MM.1S (cell line): ENCODE results near the gene SLC6A3.

ENCODE experiments used
- DNase-seq: peaks from one replicate; pipeline ENCODE4 v3.0.0-alpha.2; 2015
- H2AFZ ChIP-seq: fragments of 300-600 bp; sonication (generic); 2 replicates; pipeline ENCODE4 v1.6.0; 2016; ENCODE audit warnings: antibody characterized with exemption, low read length
- H3F3A ChIP-seq: fragments of 300-600 bp; sonication (generic); 2 replicates; pipeline ENCODE4 v1.6.1; 2016; ENCODE audit warnings: mild to moderate bottlenecking, antibody characterized with exemption, low read length, moderate library complexity, mixed read lengths; ENCODE audit not compliant: insufficient read depth
- H3K27ac ChIP-seq: fragments of 300-600 bp; sonication (generic); 2 replicates; pipeline ENCODE4 v1.5.1; 2016; ENCODE audit warnings: mild to moderate bottlenecking, low read length
- H3K27me3 ChIP-seq: fragments of 300-600 bp; sonication (generic); replicated peaks from 2 replicates; pipeline ENCODE4 v1.6.0; 2016; ENCODE audit warnings: low read length; ENCODE audit not compliant: insufficient read depth
- H3K36me3 ChIP-seq: fragments of 300-600 bp; sonication (generic); replicated peaks from 2 replicates; pipeline ENCODE4 v1.6.1; 2016; ENCODE audit warnings: mild to moderate bottlenecking, low read length, mixed read lengths; ENCODE audit not compliant: insufficient read depth
- H3K4me1 ChIP-seq: fragments of 300-600 bp; sonication (generic); 2 replicates; pipeline ENCODE4 v1.6.1; 2016; ENCODE audit warnings: low read length, mixed read lengths
- H3K4me2 ChIP-seq: fragments of 300-600 bp; sonication (generic); 2 replicates; pipeline ENCODE4 v1.6.0; 2016; ENCODE audit warnings: low read depth, low read length
- H3K4me3 ChIP-seq: fragments of 300-600 bp; sonication (generic); 2 replicates; pipeline ENCODE4 v1.5.1; 2016; ENCODE audit warnings: low read length, mixed read lengths
- H3K79me2 ChIP-seq: fragments of 300-600 bp; sonication (generic); 2 replicates; pipeline ENCODE4 v1.6.1; 2016; ENCODE audit warnings: mixed run types, low read length, mixed read lengths
- H3K9ac ChIP-seq: fragments of 300-600 bp; sonication (generic); 2 replicates; pipeline ENCODE4 v1.6.1; 2016; ENCODE audit warnings: low read length, mixed read lengths
- H3K9me2 ChIP-seq: fragments of 300-600 bp; sonication (generic); replicated peaks from 2 replicates; pipeline ENCODE4 v1.6.1; 2016; ENCODE audit warnings: mild to moderate bottlenecking, low read length, mixed read lengths; ENCODE audit not compliant: insufficient read depth
- H3K9me3 ChIP-seq: fragments of 300-600 bp; sonication (generic); replicated peaks from 2 replicates; pipeline ENCODE4 v1.6.1; 2016; ENCODE audit warnings: mild to moderate bottlenecking, low read length, mixed read lengths; ENCODE audit not compliant: insufficient read depth
- H4K20me1 ChIP-seq: fragments of 300-600 bp; sonication (generic); 2 replicates; pipeline ENCODE4 v1.6.1; 2016; ENCODE audit warnings: mild to moderate bottlenecking, low read length, moderate library complexity, mixed read lengths; ENCODE audit not compliant: insufficient read depth
- EZH2 ChIP-seq: fragments of 300-600 bp; sonication (generic); optimal IDR thresholded peaks from 2 replicates; pipeline ENCODE3; 2017; ENCODE audit warnings: low read depth, mild to moderate bottlenecking, antibody characterized with exemption, low read length, mixed read lengths
- EZH2phosphoT487 ChIP-seq: fragments of 300-600 bp; sonication (generic); IDR thresholded peaks from 2 replicates; pipeline ENCODE4 v1.6.1; 2018; ENCODE audit warnings: antibody characterized with exemption, low read length
- TF ChIP-seq, protein P1 (sequence below): fragments of 300-600 bp; sonication (generic); IDR thresholded peaks from 2 replicates; pipeline ENCODE4 v1.5.1; 2016; ENCODE audit warnings: antibody characterized with exemption, low read length, mixed read lengths

Gene SLC6A3

GRCh38 chr5:1445313-1445688 is at the start of gene SLC6A3:
Gene SLC6A3, minus strand, starts transcription at chr5:1445440. Its CDS starts 2,243 bp downstream, at chr5:1443197.
- H2AFZ ChIP-seq = no peak within 1 kb of the TSS
- no peaks in the 10 kb centered on the region for H3K36me3 ChIP-seq
- TF ChIP-seq EZH2 (no peak), EZH2phosphoT487 (no peak)
- TF ChIP-seq, protein P1, sequence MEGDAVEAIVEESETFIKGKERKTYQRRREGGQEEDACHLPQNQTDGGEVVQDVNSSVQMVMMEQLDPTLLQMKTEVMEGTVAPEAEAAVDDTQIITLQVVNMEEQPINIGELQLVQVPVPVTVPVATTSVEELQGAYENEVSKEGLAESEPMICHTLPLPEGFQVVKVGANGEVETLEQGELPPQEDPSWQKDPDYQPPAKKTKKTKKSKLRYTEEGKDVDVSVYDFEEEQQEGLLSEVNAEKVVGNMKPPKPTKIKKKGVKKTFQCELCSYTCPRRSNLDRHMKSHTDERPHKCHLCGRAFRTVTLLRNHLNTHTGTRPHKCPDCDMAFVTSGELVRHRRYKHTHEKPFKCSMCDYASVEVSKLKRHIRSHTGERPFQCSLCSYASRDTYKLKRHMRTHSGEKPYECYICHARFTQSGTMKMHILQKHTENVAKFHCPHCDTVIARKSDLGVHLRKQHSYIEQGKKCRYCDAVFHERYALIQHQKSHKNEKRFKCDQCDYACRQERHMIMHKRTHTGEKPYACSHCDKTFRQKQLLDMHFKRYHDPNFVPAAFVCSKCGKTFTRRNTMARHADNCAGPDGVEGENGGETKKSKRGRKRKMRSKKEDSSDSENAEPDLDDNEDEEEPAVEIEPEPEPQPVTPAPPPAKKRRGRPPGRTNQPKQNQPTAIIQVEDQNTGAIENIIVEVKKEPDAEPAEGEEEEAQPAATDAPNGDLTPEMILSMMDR = no peak
- H3K4me1 ChIP-seq = no peaks in the 10 kb centered on the region
- H3K27ac ChIP-seq = no peak within 1 kb of the TSS
- no peak within 1 kb of the TSS for H3K4me2 ChIP-seq
- H4K20me1 ChIP-seq = no peaks in the 10 kb centered on the region
- H3K9ac ChIP-seq = no peak within 1 kb of the TSS
- no peak for DNase-seq
- H3F3A ChIP-seq = no peaks in the 10 kb centered on the region
- no peaks in the 10 kb centered on the region for H3K9me3 ChIP-seq
- H3K27me3 ChIP-seq = peaks cover 33% of the 10 kb centered on the region; the same call in 1 of the 2 replicates
- H3K79me2 ChIP-seq = no peaks in the 10 kb centered on the region
- no peak within 1 kb of the TSS for H3K4me3 ChIP-seq
- no peaks in the 10 kb centered on the region for H3K9me2 ChIP-seq

- no peak overlapping the region for H3K4me3 ChIP-seq
- H4K20me1 ChIP-seq = no peaks in the 10 kb centered on the region
- H3K9me3 ChIP-seq = no peaks in the 10 kb centered on the region
- H2AFZ ChIP-seq = no peak overlapping the region
- no peak for DNase-seq
- H3K27me3 ChIP-seq = no peaks in the 10 kb centered on the region
- TF ChIP-seq EZH2phosphoT487 (no peak), EZH2 (no peak)
- TF ChIP-seq, protein P1 = no peak
- peaks cover 58% of the 10 kb centered on the region for H3K4me1 ChIP-seq
- H3K27ac ChIP-seq = no peak overlapping the region
- no peak overlapping the region for H3K9ac ChIP-seq
- no peaks in the 10 kb centered on the region for H3K9me2 ChIP-seq
- no peak overlapping the region for H3K4me2 ChIP-seq
- H3K36me3 ChIP-seq = peaks cover 9% of the 10 kb centered on the region; the same call in 1 of the 2 replicates
- H3F3A ChIP-seq = peaks cover 50% of the 10 kb centered on the region
- H3K79me2 ChIP-seq = peaks cover 76% of the 10 kb centered on the region
Observed at GRCh38 chr5:1493941-1494340, 48.7 kb upstream of the SLC6A3 start.

GRCh38 chr5:1493413-1493812 is 48.2 kb upstream of the SLC6A3 start:
- Histone ChIP-seq H3K9me3 (no peaks in the 10 kb centered on the region), H3K9me2 (no peaks in the 10 kb centered on the region), H3K36me3 (peaks cover 9% of the 10 kb centered on the region; the same call in 1 of the 2 replicates), H3K4me2 (no peak overlapping the region), H3K4me1 (peaks cover 58% of the 10 kb centered on the region), H3F3A (peaks cover 47% of the 10 kb centered on the region), H3K9ac (no peak overlapping the region), H3K27ac (no peak overlapping the region), H4K20me1 (no peaks in the 10 kb centered on the region), H2AFZ (no peak overlapping the region), H3K27me3 (no peaks in the 10 kb centered on the region), H3K4me3 (no peak overlapping the region), H3K79me2 (peaks cover 75% of the 10 kb centered on the region)
- TF ChIP-seq EZH2phosphoT487 = no peak
- TF ChIP-seq, protein P1 = no peak
- TF ChIP-seq EZH2 = no peak
- no peak for DNase-seq
